Breast epithelium (tissue), 3 donors: ENCODE measurements around the gene GNB1L.

Experiments used
- POLR2AphosphoS5 ChIP-seq, 3 donors: sonication (generic); formaldehyde crosslinking; IDR thresholded peaks; one replicate each; pipeline ENCODE4 v1.6.1; 2017; ENCODE audit warnings: antibody characterized with exemption in 3 of 3
- TF ChIP-seq, protein P1 (sequence below), 3 donors: fragments of 450-650 bp; IDR thresholded peaks; one replicate each; pipeline ENCODE4 v1.5.1; 2016 to 2017; ENCODE audit warnings: antibody characterized with exemption in 3 of 3, mild to moderate bottlenecking in 3 of 3, moderate library complexity in 3 of 3

DNA sequence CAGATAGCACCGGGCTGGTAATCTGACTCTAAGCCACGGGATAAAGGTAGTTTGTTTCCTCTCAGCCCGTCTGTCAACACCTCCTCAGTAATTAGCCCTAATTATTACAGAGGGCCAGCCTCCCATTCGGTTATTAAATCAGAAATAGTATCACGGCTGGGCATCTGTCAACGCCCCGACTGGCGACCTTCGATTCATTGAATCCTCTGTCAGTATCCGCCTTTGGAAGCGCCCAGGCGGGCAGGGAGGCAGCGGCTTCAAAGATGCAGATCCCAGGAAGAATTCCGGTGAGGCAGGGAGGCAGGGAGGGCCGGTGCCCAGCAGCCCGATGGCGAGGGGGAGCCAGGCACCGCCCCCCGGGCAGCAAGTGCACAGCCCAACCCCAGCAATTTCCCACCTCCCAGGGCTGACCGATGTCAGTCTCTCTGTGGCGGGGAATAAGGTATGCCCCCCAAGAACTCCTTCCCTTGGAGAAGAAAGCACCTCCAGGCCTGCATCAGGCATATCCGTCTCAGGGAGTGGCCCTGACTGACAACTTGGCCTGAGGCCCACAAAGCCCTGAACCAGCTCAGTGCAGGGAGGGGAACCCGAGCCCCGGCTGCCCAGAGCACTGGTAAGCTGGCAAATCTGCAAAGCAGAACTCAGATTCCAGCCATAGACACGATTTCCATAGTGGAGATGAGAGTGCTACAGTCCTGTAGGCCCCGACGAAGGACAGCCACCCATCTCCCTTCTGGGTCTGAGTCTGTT is 11.4 kb downstream of the GNB1L start:
- TF ChIP-seq, protein P1, sequence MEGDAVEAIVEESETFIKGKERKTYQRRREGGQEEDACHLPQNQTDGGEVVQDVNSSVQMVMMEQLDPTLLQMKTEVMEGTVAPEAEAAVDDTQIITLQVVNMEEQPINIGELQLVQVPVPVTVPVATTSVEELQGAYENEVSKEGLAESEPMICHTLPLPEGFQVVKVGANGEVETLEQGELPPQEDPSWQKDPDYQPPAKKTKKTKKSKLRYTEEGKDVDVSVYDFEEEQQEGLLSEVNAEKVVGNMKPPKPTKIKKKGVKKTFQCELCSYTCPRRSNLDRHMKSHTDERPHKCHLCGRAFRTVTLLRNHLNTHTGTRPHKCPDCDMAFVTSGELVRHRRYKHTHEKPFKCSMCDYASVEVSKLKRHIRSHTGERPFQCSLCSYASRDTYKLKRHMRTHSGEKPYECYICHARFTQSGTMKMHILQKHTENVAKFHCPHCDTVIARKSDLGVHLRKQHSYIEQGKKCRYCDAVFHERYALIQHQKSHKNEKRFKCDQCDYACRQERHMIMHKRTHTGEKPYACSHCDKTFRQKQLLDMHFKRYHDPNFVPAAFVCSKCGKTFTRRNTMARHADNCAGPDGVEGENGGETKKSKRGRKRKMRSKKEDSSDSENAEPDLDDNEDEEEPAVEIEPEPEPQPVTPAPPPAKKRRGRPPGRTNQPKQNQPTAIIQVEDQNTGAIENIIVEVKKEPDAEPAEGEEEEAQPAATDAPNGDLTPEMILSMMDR (IDR thresholded peaks at IDR 0.05): no peak
- TF ChIP-seq POLR2AphosphoS5 (IDR thresholded peaks at IDR 0.05): no peak
